22Rv1 (cell line): ENCODE results near the gene SRSF12.

Experiments
- H3K27ac ChIP-seq: fragments of 450-650 bp; 2 replicates; pipeline ENCODE4 v1.5.1; 2017
- CTCF ChIP-seq: fragments of 450-650 bp; IDR thresholded peaks from 2 replicates; pipeline ENCODE4 v1.5.1; 2017; ENCODE audit warnings: mild to moderate bottlenecking
- ZFX ChIP-seq: fragments of 450-650 bp; IDR thresholded peaks from 2 replicates; pipeline ENCODE4 v1.6.1; 2017; ENCODE audit warnings: antibody characterized with exemption, borderline replicate concordance

The SRSF12 gene

GRCh38 chr6:89100114-89100513, 17.8 kb downstream of the SRSF12 start:
- TF ChIP-seq CTCF = no peak
- no peak for TF ChIP-seq ZFX
- H3K27ac ChIP-seq = no peak overlapping the region

GRCh38 chr6:89098461-89098860, 19.4 kb downstream of the SRSF12 start:
- TF ChIP-seq ZFX (no peak), CTCF (no peak)
- H3K27ac ChIP-seq = no peak overlapping the region

GRCh38 chr6:89087881-89088280, 30.0 kb downstream of the SRSF12 start:
- TF ChIP-seq ZFX (no peak), CTCF (no peak)
- no peak overlapping the region for H3K27ac ChIP-seq

GRCh38 chr6:89085409-89086205, 32.3 kb downstream of the SRSF12 start:
- TF ChIP-seq CTCF (no peak), ZFX (no peak)
- no peak overlapping the region for H3K27ac ChIP-seq

GRCh38 chr6:89084954-89085353, 32.9 kb downstream of the SRSF12 start:
- H3K27ac ChIP-seq = no peak overlapping the region
- TF ChIP-seq CTCF = no peak
- no peak for TF ChIP-seq ZFX

- TF ChIP-seq CTCF (no peak), ZFX (no peak)
- H3K27ac ChIP-seq = no peak overlapping the region
Observed at GRCh38 chr6:89084542-89084941, 33.3 kb downstream of the SRSF12 start.

GRCh38 chr6:89082486-89082891, 35.4 kb downstream of the SRSF12 start:
- H3K27ac ChIP-seq = peak overlapping the region; percentile 98

More at GRCh38 chr6:89082486-89082891, 35.4 kb downstream of the SRSF12 start:
- no peak for TF ChIP-seq CTCF
- no peak for TF ChIP-seq ZFX
